RPMI7951 (cell line): ENCODE results near the gene ZFAND2B. TPM values are rescaled to one million over a fixed set of nuclear protein-coding genes. Genes with fewer than 3 reads are reported as not detected.
"Not testable (repeated sequence)": the region's sequence is repeated elsewhere in the genome, so short reads cannot be mapped to it uniquely, and the experiment has no call there.

Experiments
- DNase-seq: peaks from one replicate; pipeline ENCODE4 v3.0.0-alpha.2; 2012; ENCODE audit warnings: low read depth
- total RNA-seq: library from RNA; depleted of rRNA; stranded (reverse); fragments of >200 nt; shearing (Covaris generic); gene quantifications from 2 replicates; pipeline ENCODE4 v1.2.3, GENCODE V29; 2014; rRNA removed

Gene ZFAND2B
- total RNA-seq, 1 experiment from 2014 or later = 49.6 TPM

DNA sequence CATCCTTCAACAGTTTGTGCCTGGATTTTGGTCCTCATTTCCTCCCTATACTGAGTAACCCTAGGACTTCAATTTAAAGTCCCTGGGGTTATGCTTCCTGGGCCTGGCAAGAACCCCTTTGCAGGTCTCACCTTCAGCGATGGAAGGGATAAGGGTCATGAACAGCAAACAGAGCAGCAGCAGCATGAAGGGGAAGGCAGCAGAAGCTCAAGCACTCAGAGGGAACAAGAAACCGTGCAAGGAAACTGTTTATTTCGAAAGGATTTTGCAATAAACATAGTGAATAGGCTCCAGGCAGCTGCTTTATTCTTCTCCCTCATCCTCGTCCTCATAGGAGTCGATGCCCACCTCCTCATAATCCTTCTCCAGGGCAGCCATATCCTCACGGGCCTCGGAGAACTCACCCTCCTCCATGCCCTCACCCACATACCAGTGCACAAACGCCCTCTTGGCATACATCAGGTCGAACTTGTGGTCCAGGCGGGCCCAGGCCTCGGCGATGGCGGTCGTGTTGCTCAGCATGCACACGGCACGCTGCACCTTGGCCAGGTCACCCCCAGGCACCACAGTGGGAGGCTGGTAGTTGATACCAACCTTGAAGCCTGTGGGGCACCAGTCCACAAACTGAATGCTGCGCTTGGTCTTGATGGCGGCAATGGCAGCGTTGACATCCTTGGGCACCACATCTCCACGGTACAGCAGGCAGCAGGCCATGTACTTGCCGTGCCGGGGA lies 43.6 kb downstream of the ZFAND2B start:
- DNase-seq = no peak

DNA sequence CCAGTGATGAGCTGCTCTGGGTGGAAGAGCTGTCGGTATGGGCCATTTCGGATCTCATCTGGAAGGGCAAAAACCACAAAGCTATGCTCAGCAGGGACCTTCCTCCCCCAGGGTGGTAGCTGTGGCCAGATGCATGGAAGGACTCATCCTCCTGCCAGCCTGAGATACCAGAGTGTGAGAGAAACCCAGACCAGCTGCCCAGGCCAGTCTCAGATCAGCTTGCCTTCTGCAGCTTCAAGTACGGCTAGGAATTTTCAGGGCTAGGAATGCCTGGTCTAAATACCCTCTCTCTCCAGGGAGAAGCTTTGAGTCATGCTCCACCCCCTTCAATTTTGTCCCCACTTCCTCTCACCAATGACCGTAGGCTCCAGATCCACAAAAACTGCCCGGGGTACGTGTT lies 45.1 kb downstream of the ZFAND2B start:
- DNase-seq = peak; percentile 80

DNA sequence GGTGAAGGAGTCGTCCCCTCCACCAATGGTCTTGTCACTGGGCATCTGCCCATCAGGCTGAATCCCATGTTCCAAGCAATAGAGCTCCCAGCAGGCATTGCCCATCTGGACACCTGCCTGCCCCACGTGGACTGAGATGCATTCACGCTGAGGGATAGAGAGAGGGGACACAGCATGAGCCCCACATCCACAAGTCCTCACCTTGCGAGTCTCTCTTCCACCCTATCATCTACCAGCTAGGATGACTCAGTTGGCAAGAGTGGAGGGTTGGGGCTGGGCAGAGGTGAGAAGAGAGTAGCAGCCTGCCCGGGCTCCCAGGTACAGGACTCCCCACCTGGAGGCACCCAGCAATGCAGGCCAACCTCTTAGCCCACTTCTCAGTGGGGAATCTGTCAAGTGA lies 45.5 kb downstream of the ZFAND2B start:
- DNase-seq = no peak

DNA sequence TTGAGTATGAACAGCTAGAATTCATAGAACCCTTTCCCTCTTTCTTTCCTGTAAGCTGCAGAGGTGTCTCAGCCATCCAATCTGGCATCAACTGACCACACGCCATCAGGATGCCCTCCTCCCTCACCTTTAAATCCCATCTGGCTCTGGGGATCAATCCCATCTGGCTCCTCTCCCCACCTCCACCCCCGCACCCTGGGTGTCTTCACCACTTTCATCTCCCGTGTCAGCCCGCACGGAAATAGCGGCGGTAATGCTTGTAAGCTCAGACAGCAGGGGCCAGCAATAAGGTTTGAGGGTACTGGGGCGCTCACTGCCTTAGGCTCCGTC lies 46.0 kb downstream of the ZFAND2B start:
- no peak for DNase-seq

DNA sequence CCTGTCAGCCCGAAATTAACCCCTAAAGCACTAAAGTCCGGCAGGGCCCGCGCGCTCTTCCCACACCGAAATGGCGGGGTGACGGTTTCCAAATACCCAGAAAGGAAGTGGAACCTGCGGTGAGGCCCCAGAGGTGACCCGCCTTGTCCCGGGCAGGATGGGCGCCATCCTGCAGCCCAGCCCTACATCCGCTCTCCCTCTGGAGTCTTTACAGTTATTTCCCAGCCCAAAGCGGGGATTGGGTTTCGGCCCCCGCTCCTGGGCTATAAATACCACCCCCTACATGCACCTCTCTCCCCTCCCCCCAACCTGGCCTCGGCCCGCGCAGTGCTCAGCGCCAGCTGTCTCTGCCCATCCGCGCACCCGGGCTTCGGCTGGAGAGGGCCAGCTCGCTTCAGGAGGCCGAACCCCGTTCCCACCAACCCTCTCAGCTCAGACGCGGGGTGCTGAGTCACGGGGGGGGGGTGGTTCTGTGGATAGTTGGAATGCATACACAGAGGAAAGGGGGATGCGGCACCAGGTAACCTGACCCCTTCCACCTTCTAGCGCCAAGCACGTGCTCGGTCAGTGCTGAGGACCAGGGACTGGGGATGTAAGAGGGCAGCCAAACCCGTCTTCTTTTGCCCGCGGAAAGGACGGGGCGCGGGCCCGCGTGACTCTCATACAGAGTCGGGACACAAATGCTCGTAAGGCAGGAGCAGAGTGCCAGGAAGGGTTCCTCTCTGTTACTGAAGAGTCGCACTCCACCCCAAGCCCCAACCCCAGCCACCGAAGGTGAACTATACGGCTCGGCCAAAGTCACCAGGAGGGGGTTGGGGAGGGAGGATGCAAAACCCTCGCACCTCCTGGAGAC lies 46.5 kb downstream of the ZFAND2B start, which contains the start of gene TUBA4B:
Gene TUBA4B, plus strand, starts transcription at position 344 of the 853 bp plus-strand sequence. Its CDS starts 165 bp downstream, at position 509.
- DNase-seq = no peak

DNA sequence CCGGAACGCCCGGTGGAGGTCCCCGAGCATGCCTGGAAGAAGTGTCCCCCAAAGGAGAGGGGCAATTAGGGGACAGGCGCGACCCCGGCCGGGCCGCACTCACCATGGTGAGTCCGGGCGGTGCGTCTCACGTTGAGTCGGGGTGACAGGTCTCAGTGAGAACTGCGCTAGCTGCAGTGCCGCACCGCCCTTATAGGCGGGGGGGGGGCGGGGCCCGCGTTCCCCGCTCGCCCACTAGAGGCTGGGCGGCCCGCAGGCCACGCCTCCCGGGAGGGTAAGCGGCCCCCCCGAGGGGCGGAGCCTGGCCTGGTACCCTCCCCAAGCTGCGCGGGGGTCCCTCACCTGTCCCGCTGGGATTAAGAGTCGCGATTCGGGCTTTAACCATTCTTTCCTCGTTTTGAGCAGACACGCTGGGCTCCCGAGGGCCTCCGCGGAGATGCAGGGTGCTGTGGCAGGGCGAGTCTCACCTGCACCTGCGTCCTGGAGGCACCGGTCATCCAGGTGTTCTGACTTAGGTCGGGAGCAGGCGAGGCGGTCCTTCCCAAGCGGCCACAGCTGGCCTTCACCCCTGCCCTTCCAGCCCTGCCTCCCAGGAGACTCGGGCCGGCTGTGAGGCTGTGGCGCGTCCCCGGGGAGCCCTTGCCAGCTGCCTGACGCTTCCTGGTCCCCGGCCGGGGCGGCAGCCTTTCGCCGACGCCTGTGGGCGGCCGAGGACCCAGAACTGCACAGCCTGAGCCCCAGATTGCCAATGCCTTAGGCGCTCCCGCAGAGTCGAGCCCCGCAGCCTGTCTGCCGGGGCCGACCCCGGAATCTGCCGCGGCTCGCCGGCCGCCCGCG lies 47.4 kb downstream of the ZFAND2B start, which contains the start of gene TUBA4A:
Gene TUBA4A, minus strand, starts transcription at position 166 of the 837 bp plus-strand sequence. Its CDS starts 60 bp downstream, at position 106.
- peak; percentile 65 for DNase-seq

DNA sequence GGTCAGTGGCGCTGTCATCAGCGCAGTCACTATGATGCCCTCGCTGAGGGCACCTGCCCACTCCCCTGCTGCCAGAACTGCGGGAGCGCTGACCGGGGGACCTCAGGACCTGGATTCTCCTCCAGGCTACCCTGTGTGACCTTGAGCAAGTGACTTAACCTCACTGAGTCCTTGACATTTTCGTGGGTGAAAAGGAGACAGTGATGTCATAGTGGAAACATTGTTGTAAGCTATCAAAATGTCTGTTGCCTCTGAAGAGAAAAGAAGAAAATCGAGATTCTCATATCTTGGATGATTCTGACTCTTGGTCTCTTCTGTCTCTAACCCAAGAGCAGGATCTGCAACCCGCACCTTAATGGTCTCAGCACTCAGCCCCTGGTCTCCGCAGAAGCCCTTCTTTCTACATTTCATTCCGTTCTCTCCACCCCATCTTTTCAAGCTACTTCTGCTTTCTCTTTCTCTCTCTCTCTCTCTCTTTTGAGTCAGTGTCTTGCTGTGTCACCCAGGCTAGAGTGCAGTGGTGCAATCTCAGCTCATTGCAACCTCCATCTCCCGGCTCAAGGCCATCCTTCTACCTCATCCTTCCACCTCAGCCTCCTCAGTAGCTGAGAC lies 48.1 kb downstream of the ZFAND2B start:
- no peak for DNase-seq

DNA sequence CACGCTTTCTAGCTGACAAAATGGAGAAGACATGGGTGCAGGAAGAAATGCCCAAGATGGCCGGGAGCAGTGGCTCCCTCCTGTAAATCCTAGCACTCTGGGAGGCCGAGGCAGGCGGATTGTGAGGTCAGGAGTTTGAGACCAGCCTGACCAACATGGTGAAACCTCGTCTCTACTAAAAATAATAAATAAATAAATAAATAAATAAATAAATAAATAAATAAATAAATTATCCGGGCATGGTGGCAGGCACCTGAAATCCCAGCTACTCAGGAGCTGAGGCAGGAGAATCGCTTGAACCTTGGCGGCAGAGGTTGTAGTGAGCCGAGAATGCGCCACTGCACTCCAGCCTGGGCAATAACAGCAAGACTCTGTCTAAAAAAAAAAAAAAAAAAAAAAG lies 52.4 kb downstream of the ZFAND2B start:
- DNase-seq = not testable (repeated sequence)

Other genes starting within 250 kb of the ZFAND2B start
- gene CDK5R2, start 247.1 kb upstream of the ZFAND2B start, total RNA-seq = 0.12 and 0.20 TPM in 2 replicates
- not detected in 2 replicates for gene FEV, start 221.6 kb upstream of the ZFAND2B start, total RNA-seq
- 0.20 TPM in 1 of 2 replicates, not detected in the other for gene CRYBA2, start 213.4 kb upstream of the ZFAND2B start, total RNA-seq
- 0.10 and 0.12 TPM in 2 replicates for gene CFAP65, start 165.3 kb upstream of the ZFAND2B start, total RNA-seq
- not detected in 2 replicates for gene IHH, start 145.9 kb upstream of the ZFAND2B start, total RNA-seq
- gene NHEJ1, start 46.0 kb upstream of the ZFAND2B start, total RNA-seq = 24.1 and 31.0 TPM in 2 replicates
- 0.59 TPM in 1 of 2 replicates, not detected in the other for gene SLC23A3, start 36.8 kb upstream of the ZFAND2B start, total RNA-seq
- gene CNPPD1, start 29.9 kb upstream of the ZFAND2B start, total RNA-seq = 40.2 and 41.2 TPM in 2 replicates
- 63.2 and 67.8 TPM in 2 replicates for gene RETREG2, start 28.5 kb upstream of the ZFAND2B start, total RNA-seq
- gene ABCB6, start 12.2 kb downstream of the ZFAND2B start, total RNA-seq = 29.8 and 41.6 TPM in 2 replicates
- gene ATG9A, start 22.9 kb downstream of the ZFAND2B start, total RNA-seq = 51.3 and 58.6 TPM in 2 replicates
- gene ANKZF1, start 23.0 kb downstream of the ZFAND2B start, total RNA-seq = 27.5 and 28.8 TPM in 2 replicates
- 30.0 and 35.0 TPM in 2 replicates for gene GLB1L, start 38.7 kb downstream of the ZFAND2B start, total RNA-seq
- 24.0 and 28.5 TPM in 2 replicates for gene STK16, start 38.7 kb downstream of the ZFAND2B start, total RNA-seq
- gene TUBA4B, start 46.5 kb downstream of the ZFAND2B start, total RNA-seq = not detected in 2 replicates
- 31.1 and 42.2 TPM in 2 replicates for gene TUBA4A, start 47.1 kb downstream of the ZFAND2B start, total RNA-seq
- gene DNAJB2, start 72.6 kb downstream of the ZFAND2B start, total RNA-seq = 33.8 and 39.8 TPM in 2 replicates
- gene PTPRN, start 102.6 kb downstream of the ZFAND2B start, total RNA-seq = 3.2 and 4.4 TPM in 2 replicates
- not detected in 2 replicates for gene RESP18, start 126.0 kb downstream of the ZFAND2B start, total RNA-seq
- gene DNPEP, start 181.1 kb downstream of the ZFAND2B start, total RNA-seq = 80.4 and 101 TPM in 2 replicates
- gene DES, start 211.6 kb downstream of the ZFAND2B start, total RNA-seq = 0.20 and 0.60 TPM in 2 replicates
- gene SPEG, start 228.1 kb downstream of the ZFAND2B start, total RNA-seq = 32.7 and 33.3 TPM in 2 replicates